Testis (tissue), 2 donors: ENCODE measurements around the gene MYO1A.

ENCODE experiments used
- CTCF ChIP-seq, 3 experiments: fragments of 450-650 bp in 2 of 3; fragments of 200-600 bp in 1 of 3; sonication (generic) in 1 of 3; IDR thresholded peaks; one replicate each; pipeline ENCODE4 v1.5.1; 2016 to 2019; ENCODE audit warnings: antibody characterized with exemption in 3 of 3, mild to moderate bottlenecking in 2 of 3, moderate library complexity in 1 of 3
- POLR2A ChIP-seq: fragments of 450-650 bp; IDR thresholded peaks from one replicate; pipeline ENCODE4 v1.6.1; 2017; ENCODE audit warnings: antibody characterized with exemption, mild to moderate bottlenecking, moderate library complexity

- no peak for TF ChIP-seq POLR2A
- TF ChIP-seq CTCF (IDR thresholded peaks at IDR 0.05), result no peak
These were observed 7.3 kb upstream of the MYO1A start for GRCh38 chr12:57057067-57057751.
